ENCODE measurements around the gene COPB2. TPM values are rescaled to one million over a fixed set of nuclear protein-coding genes. Genes with fewer than 3 reads are reported as not detected.
"Not testable (repeated sequence)": the region's sequence is repeated elsewhere in the genome, so short reads cannot be mapped to it uniquely, and the experiment has no call there.

The COPB2 gene
- 100 to 1,000 TPM; 143 to 157 (median 151) TPM for polyA plus RNA-seq (ENCODE audit: insufficient read length in 3 of 3)
- long read RNA-seq, donor 1, transcript COPB2-201 (22 exons, 3,360 nt), result major isoform, 9 of 10 reads
- long read RNA-seq, donor 1, partial matches to known transcripts, result 0 of 10 reads
- long read RNA-seq, donor 1, other reads (novel, unspliced or antisense), result 0 of 10 reads
- long read RNA-seq, donor 2, partial matches to known transcripts, result 0 of 6 reads
- long read RNA-seq, donor 2, other reads (novel, unspliced or antisense), result 0 of 6 reads
- long read RNA-seq, donor 3, transcript COPB2-201 (22 exons, 3,360 nt), result major isoform, 17 of 27 reads
- long read RNA-seq, donor 3, partial matches to known transcripts, result 7 of 27 reads
- long read RNA-seq, donor 3, other reads (novel, unspliced or antisense), result 0 of 27 reads
- long read RNA-seq, donor 4, transcript COPB2-201 (22 exons, 3,360 nt), result major isoform, 15 of 18 reads
- long read RNA-seq, donor 4, partial matches to known transcripts, result 0 of 18 reads
- long read RNA-seq, donor 4, other reads (novel, unspliced or antisense), result 0 of 18 reads
- long read RNA-seq, donor 5, result 0 reads
- long read RNA-seq, donor 6, transcript COPB2-201 (22 exons, 3,360 nt), result major isoform, 8 of 26 reads
- long read RNA-seq, donor 6, partial matches to known transcripts, result 14 of 26 reads
- long read RNA-seq, donor 6, other reads (novel, unspliced or antisense), result 0 of 26 reads
- long read RNA-seq, donor 7, transcript COPB2-201 (22 exons, 3,360 nt), result major isoform, 13 of 19 reads
- long read RNA-seq, donor 7, partial matches to known transcripts, result 6 of 19 reads
- long read RNA-seq, donor 7, other reads (novel, unspliced or antisense), result 0 of 19 reads
- long read RNA-seq, donor 8, transcript COPB2-201 (22 exons, 3,360 nt), result major isoform, 12 of 34 reads
- long read RNA-seq, donor 8, partial matches to known transcripts, result 20 of 34 reads
- long read RNA-seq, donor 8, other reads (novel, unspliced or antisense), result 0 of 34 reads
- long read RNA-seq, donor 9, transcript COPB2-201 (22 exons, 3,360 nt), result major isoform, 11 of 16 reads
- long read RNA-seq, donor 9, partial matches to known transcripts, result 5 of 16 reads
- long read RNA-seq, donor 9, other reads (novel, unspliced or antisense), result 0 of 16 reads
- long read RNA-seq, donor 10, transcript COPB2-201 (22 exons, 3,360 nt), result major isoform, 7 of 17 reads
- long read RNA-seq, donor 10, partial matches to known transcripts, result 6 of 17 reads
- long read RNA-seq, donor 10, other reads (novel, unspliced or antisense), result 0 of 17 reads
- long read RNA-seq, donor 11, partial matches to known transcripts, result 15 of 19 reads
- long read RNA-seq, donor 11, other reads (novel, unspliced or antisense), result 0 of 19 reads
- long read RNA-seq, donor 12, transcript COPB2-201 (22 exons, 3,360 nt), result major isoform, 5 of 5 reads
- long read RNA-seq, donor 12, partial matches to known transcripts, result 0 of 5 reads
- long read RNA-seq, donor 12, other reads (novel, unspliced or antisense), result 0 of 5 reads
- long read RNA-seq, donor 13, transcript COPB2-201 (22 exons, 3,360 nt), result major isoform, 15 of 52 reads
- long read RNA-seq, donor 13, transcript COPB2-202 (2 exons, 680 nt), result minor isoform, 6 of 52 reads
- long read RNA-seq, donor 13, partial matches to known transcripts, result 31 of 52 reads
- long read RNA-seq, donor 13, other reads (novel, unspliced or antisense), result 0 of 52 reads
- long read RNA-seq, donor 14, transcript COPB2-201 (22 exons, 3,360 nt), result major isoform, 9 of 9 reads
- long read RNA-seq, donor 14, partial matches to known transcripts, result 0 of 9 reads
- long read RNA-seq, donor 14, other reads (novel, unspliced or antisense), result 0 of 9 reads
- long read RNA-seq, donor 15, partial matches to known transcripts, result 0 of 6 reads
- long read RNA-seq, donor 15, other reads (novel, unspliced or antisense), result 0 of 6 reads
- long read RNA-seq, donor 16, transcript COPB2-201 (22 exons, 3,360 nt), result major isoform, 24 of 53 reads
- long read RNA-seq, donor 16, partial matches to known transcripts, result 20 of 53 reads
- long read RNA-seq, donor 16, other reads (novel, unspliced or antisense), result 5 of 53 reads

- peak; percentile 96 to 100 (median 99) for DNase-seq (ENCODE audit: extremely low read depth in 1 of 11, low read depth in 9 of 11, low spot score in 4 of 11)
Measured at GRCh38 chr3:139389552-139390368, at the start of gene COPB2. Gene COPB2, minus strand, starts transcription at chr3:139389647. Its CDS starts 97 bp downstream, at chr3:139389550.

GRCh38 chr3:139434764-139435307 lies 45.4 kb upstream of the COPB2 start:
- DNase-seq (ENCODE audit: extremely low read depth in 1 of 11, low read depth in 9 of 11, low spot score in 4 of 11), result no peak

GRCh38 chr3:139434228-139434627 lies 44.8 kb upstream of the COPB2 start:
- no peak for DNase-seq (ENCODE audit: extremely low read depth in 1 of 11, low read depth in 9 of 11, low spot score in 4 of 11)

GRCh38 chr3:139433089-139433488 lies 43.6 kb upstream of the COPB2 start:
- DNase-seq (ENCODE audit: extremely low read depth in 1 of 11, low read depth in 9 of 11, low spot score in 4 of 11), result no peak

GRCh38 chr3:139430493-139430892 lies 41.0 kb upstream of the COPB2 start:
- no peak for DNase-seq (ENCODE audit: extremely low read depth in 1 of 11, low read depth in 9 of 11, low spot score in 4 of 11)

- DNase-seq (ENCODE audit: extremely low read depth in 1 of 11, low read depth in 9 of 11, low spot score in 4 of 11), result peak; percentile 49 to 79 (median 62)
Measured at GRCh38 chr3:139427283-139428060, 38.0 kb upstream of the COPB2 start.

- no peak for DNase-seq (ENCODE audit: extremely low read depth in 1 of 11, low read depth in 9 of 11, low spot score in 4 of 11)
Measured at GRCh38 chr3:139425745-139426400, 36.4 kb upstream of the COPB2 start.

- no peak for DNase-seq (ENCODE audit: extremely low read depth in 1 of 11, low read depth in 9 of 11, low spot score in 4 of 11)
Measured at GRCh38 chr3:139423232-139423631, 33.8 kb upstream of the COPB2 start.

- DNase-seq (ENCODE audit: extremely low read depth in 1 of 11, low read depth in 9 of 11, low spot score in 4 of 11), result no peak
Measured at GRCh38 chr3:139421460-139421859, 32.0 kb upstream of the COPB2 start.

GRCh38 chr3:139421040-139421439 lies 31.6 kb upstream of the COPB2 start:
- DNase-seq (ENCODE audit: extremely low read depth in 1 of 11, low read depth in 9 of 11, low spot score in 4 of 11), result no peak

- no peak for DNase-seq (ENCODE audit: extremely low read depth in 1 of 11, low read depth in 9 of 11, low spot score in 4 of 11)
Measured at GRCh38 chr3:139418144-139418543, 28.7 kb upstream of the COPB2 start.

GRCh38 chr3:139416275-139416674 lies 26.8 kb upstream of the COPB2 start:
- DNase-seq (ENCODE audit: extremely low read depth in 1 of 11, low read depth in 9 of 11, low spot score in 4 of 11), result no peak

GRCh38 chr3:139414608-139415224 lies 25.3 kb upstream of the COPB2 start:
- DNase-seq (ENCODE audit: extremely low read depth in 1 of 11, low read depth in 9 of 11, low spot score in 4 of 11), result no peak

- DNase-seq (ENCODE audit: extremely low read depth in 1 of 11, low read depth in 9 of 11, low spot score in 4 of 11), result not testable (repeated sequence)
Measured at GRCh38 chr3:139412891-139413290, 23.4 kb upstream of the COPB2 start.

- not testable (repeated sequence) for DNase-seq (ENCODE audit: extremely low read depth in 1 of 11, low read depth in 9 of 11, low spot score in 4 of 11)
Measured at GRCh38 chr3:139401155-139401554, 11.7 kb upstream of the COPB2 start.
